Endothelial cell of umbilical vein (primary cell): ENCODE measurements around the gene MYO19. TPM values are rescaled to one million over a fixed set of nuclear protein-coding genes. Genes with fewer than 3 reads are reported as not detected.

Source experiments
- BruUV-seq: library from RNA; stranded (reverse); fragments of 400-500 nt; replicated peaks from 2 replicates; lab custom pipeline; 2021; lab: Mats Ljungman, UMichigan
- CTCF ChIA-PET: fragments of 300-600, 350-600 bp; sonication (Branson Sonifier 250); formaldehyde crosslinking; loops from one replicate; lab custom pipeline; 2021; ENCODE audit warnings: antibody characterized with exemption, inconsistent platforms; lab: Charles Lee
- POLR2A ChIA-PET: fragments of 300-600, 350-600 bp; sonication (Branson Sonifier 250); formaldehyde crosslinking; loops from one replicate; lab custom pipeline; 2021; ENCODE audit warnings: antibody characterized with exemption, inconsistent platforms; lab: Charles Lee
- DNase-seq: peaks from one replicate; pipeline ENCODE4 v3.0.0-alpha.2; 2011; ENCODE audit warnings: low read depth, low spot score
- FAIRE-seq: peaks from 2 replicates; lab custom pipeline; 2011; peaks lifted over from hg19 to GRCh38; lab: Jason Lieb, UNC
- H2AFZ ChIP-seq: 2 replicates; pipeline ENCODE4 v1.6.0; 2012; ENCODE audit warnings: low read depth, low read length, control low read depth, inconsistent platforms
- H3K27ac ChIP-seq: 2 replicates; pipeline ENCODE4 v1.5.1; 2011; ENCODE audit warnings: low read depth, mild to moderate bottlenecking, control low read depth, low read length, moderate library complexity; ENCODE audit not compliant: insufficient read depth
- H3K27me3 ChIP-seq, 2 experiments: 2 replicates each; pipeline versions ENCODE4 v1.6.0 to v1.6.1; 2011; ENCODE audit warnings: low read length in 2 of 2, mixed read lengths in 1 of 2; ENCODE audit not compliant: control insufficient read depth in 2 of 2, insufficient read depth in 2 of 2
- H3K36me3 ChIP-seq, 2 experiments: 2 replicates in 1 of 2; 3 replicates in 1 of 2; pipeline ENCODE4 v1.5.1; 2011; ENCODE audit warnings: low read length in 2 of 2, mild to moderate bottlenecking in 1 of 2, moderate library complexity in 1 of 2; ENCODE audit not compliant: control insufficient read depth in 2 of 2, insufficient read depth in 2 of 2; ENCODE audit errors: extremely low read depth in 1 of 2
- H3K4me1 ChIP-seq: 3 replicates; pipeline ENCODE4 v1.5.1; 2011; ENCODE audit warnings: mild to moderate bottlenecking, low read length; ENCODE audit not compliant: control insufficient read depth, insufficient read depth; ENCODE audit errors: extremely low read depth
- H3K4me2 ChIP-seq: 2 replicates; pipeline ENCODE4 v1.6.1; 2011; ENCODE audit warnings: low read length, control low read depth, mixed read lengths; ENCODE audit not compliant: insufficient read depth
- H3K4me3 ChIP-seq, 3 experiments: fragments of 200-600 bp in 1 of 3; sonication (generic), shearing (Covaris generic) in 1 of 3; replicated peaks in 1 of 3; 2 replicates each; pipeline ENCODE4 v1.5.1; 2011 to 2016; ENCODE audit warnings: control low read depth in 3 of 3, low read length in 3 of 3, mild to moderate bottlenecking in 2 of 3, inconsistent platforms in 1 of 3, low read depth in 1 of 3, moderate library complexity in 1 of 3; ENCODE audit not compliant: insufficient read depth in 1 of 3
- H3K79me2 ChIP-seq: 2 replicates; pipeline ENCODE4 v1.6.0; 2012; ENCODE audit warnings: low read length, inconsistent platforms; ENCODE audit not compliant: control insufficient read depth, insufficient read depth
- H3K9ac ChIP-seq: replicated peaks from 2 replicates; pipeline ENCODE3; 2011; ENCODE audit warnings: low read length, control low read depth; ENCODE audit not compliant: insufficient read depth; ENCODE audit errors: extremely low read depth
- H3K9me1 ChIP-seq: replicated peaks from 3 replicates; pipeline ENCODE4 v1.6.0; 2011; ENCODE audit warnings: mild to moderate bottlenecking, low read length; ENCODE audit not compliant: control insufficient read depth, insufficient read depth; ENCODE audit errors: extremely low read depth
- H3K9me3 ChIP-seq: replicated peaks from 2 replicates; pipeline ENCODE4 v1.5.1; 2012; ENCODE audit warnings: low read length, inconsistent platforms; ENCODE audit not compliant: control insufficient read depth, insufficient read depth
- H4K20me1 ChIP-seq: replicated peaks from 2 replicates; pipeline ENCODE3; 2011; ENCODE audit warnings: mild to moderate bottlenecking, low read length; ENCODE audit not compliant: control insufficient read depth, insufficient read depth; ENCODE audit errors: extremely low read depth
- CTCF ChIP-seq, 2 donors: IDR thresholded peaks; 1 replicate in 1 of 2; 2 replicates in 1 of 2; pipeline ENCODE4 v1.5.1; 2011; ENCODE audit warnings: low read length in 2 of 2, mild to moderate bottlenecking in 2 of 2, moderate library complexity in 2 of 2, control low read depth in 1 of 2, inconsistent platforms in 1 of 2, low read depth in 1 of 2; ENCODE audit not compliant: insufficient read depth in 1 of 2; ENCODE audit errors: extremely low read depth in 1 of 2
- EZH2 ChIP-seq: IDR thresholded peaks from 2 replicates; pipeline ENCODE4 v1.6.1; 2012; ENCODE audit warnings: borderline replicate concordance, low read depth, mild to moderate bottlenecking, moderate library complexity, low read length, inconsistent platforms; ENCODE audit not compliant: severe bottlenecking
- FOS ChIP-seq: IDR thresholded peaks from 2 replicates; pipeline ENCODE4 v1.6.1; 2011; ENCODE audit warnings: mild to moderate bottlenecking, low read length, moderate library complexity, borderline replicate concordance; ENCODE audit not compliant: insufficient read depth
- GATA2 ChIP-seq: IDR thresholded peaks from 2 replicates; pipeline ENCODE4 v1.7.0; 2011; ENCODE audit warnings: low read depth, mild to moderate bottlenecking, moderate library complexity, mixed read lengths, low read length; ENCODE audit not compliant: insufficient read length, insufficient read depth
- JUN ChIP-seq: IDR thresholded peaks from 2 replicates; pipeline ENCODE4 v1.6.1; 2011; ENCODE audit warnings: borderline replicate concordance, low read depth; ENCODE audit not compliant: insufficient read length, insufficient read depth
- MAX ChIP-seq: IDR thresholded peaks from 2 replicates; pipeline ENCODE4 v1.6.1; 2011; ENCODE audit not compliant: insufficient read depth, insufficient read length
- MYC ChIP-seq: IDR thresholded peaks from one replicate; pipeline ENCODE4 v1.6.1; 2011; ENCODE audit warnings: mild to moderate bottlenecking, low read depth, low read length
- POLR2A ChIP-seq: IDR thresholded peaks from 2 replicates; pipeline ENCODE4 v1.6.1; 2012; ENCODE audit warnings: low read depth, mild to moderate bottlenecking, control low read depth, low read length
- POLR2AphosphoS5 ChIP-seq: IDR thresholded peaks from 2 replicates; pipeline ENCODE4 v1.6.1; 2012; ENCODE audit warnings: low read depth, mild to moderate bottlenecking, control low read depth, low read length, moderate library complexity; ENCODE audit not compliant: insufficient read depth
- dilution Hi-C: fragments of 300-500 bp; cut with MboI; formaldehyde crosslinking; loops from one replicate; pipeline ENCODE4 v1.15.0; 2019; ENCODE audit warnings: low sequenced_read_pairs; ENCODE audit not compliant: extremely low pct_ligation_motif_present
- intact Hi-C: fragments of 100-400 bp; cut with micrococcal nuclease; formaldehyde crosslinking; loops from one replicate; pipeline ENCODE4 v1.10.0; 2022
- polyA plus RNA-seq, 4 experiments: library from polyadenylated mRNA; depleted of rRNA in 3 of 4; stranded (reverse) in 3 of 4; unstranded in 1 of 4; fragments of >200 nt; gene quantifications; 2 replicates each; pipeline versions ENCODE4 v1.2.1 to v1.2.3, GENCODE V29; 2011 to 2012; ENCODE audit warnings: missing spikeins in 1 of 4
- total RNA-seq: library from RNA; stranded (reverse); gene quantifications from 2 replicates; pipeline ENCODE4 v1.2.3, GENCODE V29; 2021

Gene MYO19
- total and polyA plus RNA-seq, 2 donors (not counting 3 experiments of a cell fraction or from before 2014, with no cell fraction given) = 75.4 to 95.7 TPM

- Histone ChIP-seq H3K27ac (no peak overlapping the region), H3K79me2 (peaks cover 7% of the 10 kb centered on the region), H3K4me3 (no peak overlapping the region), H3K4me1 (peaks cover 14% of the 10 kb centered on the region), H3K9me3 (no peaks in the 10 kb centered on the region), H3K27me3 (no peaks in the 10 kb centered on the region), H3K9ac (no peak overlapping the region), H3K4me2 (no peak overlapping the region), H2AFZ (no peak overlapping the region), H4K20me1 (no peaks in the 10 kb centered on the region), H3K9me1 (no peaks in the 10 kb centered on the region), H3K36me3 (peaks cover 25 to 26% of the 10 kb centered on the region in 2 experiments)
- no peak for FAIRE-seq
- POLR2A ChIA-PET = no interaction called here
- intact Hi-C loops (no loop called here), dilution Hi-C loops (no loop called here)
- no peak for DNase-seq
- no peak for TF ChIP-seq EZH2
- TF ChIP-seq POLR2AphosphoS5 = no peak
- TF ChIP-seq CTCF (IDR thresholded peaks at IDR 0.05; ENCODE audit: extremely low read depth in 1 of 2, insufficient read depth in 1 of 2, low read depth in 1 of 2, low read length in 2 of 2) = no peak
- CTCF ChIA-PET = no interaction called here
- no TSS peak for BruUV-seq
Measured at GRCh38 chr17:36525113-36525512, 9.6 kb downstream of the MYO19 start.

- no peak overlapping the region for H3K27ac ChIP-seq
- no peaks in the 10 kb centered on the region for H4K20me1 ChIP-seq
- dilution Hi-C loops (no loop called here), intact Hi-C loops (no loop called here)
- H3K9me1 ChIP-seq = no peaks in the 10 kb centered on the region
- no peaks in the 10 kb centered on the region for H3K27me3 ChIP-seq
- H3K4me3 ChIP-seq = no peak overlapping the region
- TF ChIP-seq MYC (no peak), FOS (no peak), JUN (no peak), GATA2 (no peak), CTCF (IDR thresholded peaks at IDR 0.05; ENCODE audit: extremely low read depth in 1 of 2, insufficient read depth in 1 of 2, low read depth in 1 of 2, low read length in 2 of 2) (no peak), POLR2AphosphoS5 (no peak), MAX (no peak), POLR2A (no peak), EZH2 (no peak)
- no TSS peak for BruUV-seq
- FAIRE-seq = no peak
- H3K9me3 ChIP-seq = no peaks in the 10 kb centered on the region
- H3K4me1 ChIP-seq = peaks cover 11% of the 10 kb centered on the region
- H2AFZ ChIP-seq = no peak overlapping the region
- peaks cover 7% of the 10 kb centered on the region for H3K79me2 ChIP-seq
- no peak overlapping the region for H3K9ac ChIP-seq
- CTCF ChIA-PET = interaction anchor here (1.4 kb wide), 1 partner anchor 9 kb away, joined by 4 read pairs; no protein-coding TSS in a partner anchor
- no peak overlapping the region for H3K4me2 ChIP-seq
- peaks cover 25 to 26% of the 10 kb centered on the region in 2 experiments for H3K36me3 ChIP-seq
- no peak for DNase-seq
- POLR2A ChIA-PET = no interaction called here
Measured at GRCh38 chr17:36524428-36524876, 10.2 kb downstream of the MYO19 start.
